H1 (cell line): ENCODE data around the gene DNAJC5G. TPM values are rescaled to one million over a fixed set of nuclear protein-coding genes. Genes with fewer than 3 reads are reported as not detected.

ENCODE experiments used
- CTCF ChIA-PET: fragments of 300-600 bp; sonication (Branson Sonifier 250); formaldehyde crosslinking; loops from one replicate; lab custom pipeline; 2021; ENCODE audit not compliant: partially characterized antibody; lab: Charles Lee
- POLR2A ChIA-PET: fragments of 300-600 bp; sonication (Branson Sonifier 250); formaldehyde crosslinking; loops from one replicate; lab custom pipeline; 2021; ENCODE audit warnings: inconsistent platforms; ENCODE audit not compliant: partially characterized antibody; lab: Charles Lee
- DNase-seq, 2 experiments: peaks; one replicate each; pipeline versions ENCODE4 v3.0.0 to v3.0.0-alpha.2; 2010 to 2022; ENCODE audit warnings: low spot score in 2 of 2, low read depth in 1 of 2, mixed read lengths in 1 of 2
- FAIRE-seq: peaks from 2 replicates; lab custom pipeline; 2011; peaks lifted over from hg19 to GRCh38; lab: Jason Lieb, UNC
- H2AFZ ChIP-seq: 2 replicates; pipeline ENCODE4 v1.8.1; 2012; ENCODE audit warnings: low read length, inconsistent platforms
- H2AK5ac ChIP-seq: 2 replicates; pipeline ENCODE4 v1.6.1; 2013; ENCODE audit warnings: low read depth, low read length
- H2BK120ac ChIP-seq: replicated peaks from 2 replicates; pipeline ENCODE3; 2013; ENCODE audit warnings: low read depth, low read length, inconsistent platforms
- H2BK12ac ChIP-seq: 2 replicates; pipeline ENCODE4 v1.6.1; 2013; ENCODE audit warnings: low read depth, low read length
- H2BK15ac ChIP-seq: 2 replicates; pipeline ENCODE4 v1.6.1; 2013; ENCODE audit warnings: low read length
- H2BK20ac ChIP-seq: 2 replicates; pipeline ENCODE4 v1.6.1; 2013; ENCODE audit warnings: low read length
- H2BK5ac ChIP-seq: 2 replicates; pipeline ENCODE4 v1.6.1; 2013; ENCODE audit warnings: low read depth, low read length
- H3K14ac ChIP-seq: 2 replicates; pipeline ENCODE4 v1.6.1; 2013; ENCODE audit warnings: inconsistent platforms; ENCODE audit not compliant: insufficient read length
- H3K18ac ChIP-seq: 2 replicates; pipeline ENCODE4 v1.6.1; 2013; ENCODE audit warnings: low read length; ENCODE audit errors: extremely low read depth
- H3K23ac ChIP-seq: 2 replicates; pipeline ENCODE4 v1.6.1; 2013; ENCODE audit warnings: inconsistent platforms; ENCODE audit not compliant: insufficient read length
- H3K23me2 ChIP-seq: 2 replicates; pipeline ENCODE4 v1.6.1; 2013; ENCODE audit warnings: low read depth, low read length
- H3K27ac ChIP-seq: 2 replicates; pipeline ENCODE4 v1.6.1; 2011; ENCODE audit warnings: low read depth, low read length, inconsistent platforms
- H3K27me3 ChIP-seq, 4 experiments: replicated peaks in 1 of 4; 1 replicate in 1 of 4; 2 replicates in 3 of 4; pipeline versions ENCODE4 v1.6.1 to v1.8.1; 2011 to 2013; ENCODE audit warnings: low read length in 3 of 4, mild to moderate bottlenecking in 3 of 4, inconsistent platforms in 2 of 4, mixed read lengths in 2 of 4, moderate library complexity in 1 of 4; ENCODE audit not compliant: control insufficient read depth in 3 of 4, insufficient read depth in 3 of 4; ENCODE audit errors: extremely low read depth in 1 of 4
- H3K36me3 ChIP-seq, 4 experiments: 2 replicates each; pipeline versions ENCODE4 v1.6.1 to v1.8.1; 2011 to 2013; ENCODE audit warnings: mild to moderate bottlenecking in 4 of 4, low read length in 3 of 4, moderate library complexity in 2 of 4, control low read depth in 1 of 4, inconsistent platforms in 1 of 4; ENCODE audit not compliant: insufficient read depth in 4 of 4, control insufficient read depth in 2 of 4
- H3K4ac ChIP-seq: replicated peaks from 2 replicates; pipeline ENCODE3; 2013; ENCODE audit warnings: low read length, low read depth, mixed read lengths, inconsistent platforms; ENCODE audit not compliant: insufficient read length
- H3K4me1 ChIP-seq, 4 experiments: replicated peaks in 1 of 4; 1 replicate in 1 of 4; 2 replicates in 3 of 4; pipeline versions ENCODE4 v1.6.1 to v1.8.1; 2011 to 2013; ENCODE audit warnings: low read length in 3 of 4, inconsistent platforms in 2 of 4, mixed read lengths in 1 of 4; ENCODE audit not compliant: insufficient read depth in 4 of 4, control insufficient read depth in 3 of 4
- H3K4me2 ChIP-seq, 2 experiments: 2 replicates each; pipeline versions ENCODE4 v1.6.1 to v1.8.1; 2011 to 2013; ENCODE audit warnings: low read depth in 2 of 2, low read length in 2 of 2, control low read depth in 1 of 2, inconsistent platforms in 1 of 2, mild to moderate bottlenecking in 1 of 2; ENCODE audit not compliant: insufficient read depth in 1 of 2
- H3K4me3 ChIP-seq, 4 experiments: fragments of 200-600, 300-600 bp in 1 of 4; sonication (generic), shearing (Covaris generic), sonication (Bioruptor Twin) in 1 of 4; 2 replicates each; pipeline versions ENCODE4 v1.5.1 to v1.8.1; 2011 to 2016; ENCODE audit warnings: low read length in 4 of 4, low read depth in 3 of 4, control low read depth in 2 of 4, inconsistent platforms in 2 of 4, mild to moderate bottlenecking in 2 of 4, mixed read lengths in 1 of 4, moderate library complexity in 1 of 4; ENCODE audit not compliant: insufficient read depth in 2 of 4; ENCODE audit errors: extremely low read depth in 1 of 4
- H3K56ac ChIP-seq: replicated peaks from 2 replicates; pipeline ENCODE3; 2013; ENCODE audit warnings: low read depth, mild to moderate bottlenecking, mixed read lengths, low read length, inconsistent platforms; ENCODE audit not compliant: insufficient read length
- H3K79me1 ChIP-seq: 2 replicates; pipeline ENCODE4 v1.6.1; 2013; ENCODE audit warnings: low read depth, low read length, control low read depth
- H3K79me2 ChIP-seq, 2 experiments: 2 replicates each; pipeline versions ENCODE4 v1.6.1 to v1.8.1; 2012 to 2013; ENCODE audit warnings: low read length in 2 of 2, mild to moderate bottlenecking in 2 of 2, inconsistent platforms in 1 of 2; ENCODE audit not compliant: insufficient read depth in 2 of 2, control insufficient read depth in 1 of 2
- H3K9ac ChIP-seq, 4 experiments: replicated peaks in 1 of 4; 1 replicate in 1 of 4; 2 replicates in 3 of 4; pipeline versions ENCODE4 v1.6.1 to v1.8.1; 2011 to 2013; ENCODE audit warnings: low read depth in 3 of 4, low read length in 3 of 4, control low read depth in 2 of 4, mild to moderate bottlenecking in 2 of 4, moderate library complexity in 2 of 4, inconsistent platforms in 1 of 4; ENCODE audit errors: extremely low read depth in 1 of 4
- H3K9me3 ChIP-seq, 2 experiments: 2 replicates each; pipeline versions ENCODE4 v1.6.1 to v1.8.1; 2012 to 2013; ENCODE audit warnings: mild to moderate bottlenecking in 2 of 2, moderate library complexity in 2 of 2, control low read depth in 1 of 2, inconsistent platforms in 1 of 2, low read depth in 1 of 2, low read length in 1 of 2, mixed read lengths in 1 of 2; ENCODE audit not compliant: insufficient read depth in 2 of 2
- H4K20me1 ChIP-seq, 2 experiments: replicated peaks in 1 of 2; 2 replicates each; pipeline versions ENCODE3 to v1.8.1; 2011 to 2013; ENCODE audit warnings: inconsistent platforms in 2 of 2, low read length in 2 of 2, mild to moderate bottlenecking in 1 of 2; ENCODE audit not compliant: insufficient read depth in 2 of 2, control insufficient read depth in 1 of 2
- H4K5ac ChIP-seq: 2 replicates; pipeline ENCODE4 v1.6.1; 2013; ENCODE audit warnings: low read length, low read depth, mixed read lengths, inconsistent platforms; ENCODE audit not compliant: insufficient read length
- H4K8ac ChIP-seq: 2 replicates; pipeline ENCODE4 v1.8.0; 2013; ENCODE audit warnings: mild to moderate bottlenecking, moderate library complexity, low read length, inconsistent platforms; ENCODE audit not compliant: insufficient read depth; ENCODE audit errors: extremely low read depth
- H4K91ac ChIP-seq: replicated peaks from 2 replicates; pipeline ENCODE3; 2013; ENCODE audit warnings: low read length, mixed read lengths, inconsistent platforms; ENCODE audit not compliant: insufficient read length
- ASH2L ChIP-seq: fragments of 200-600, 300-600 bp; sonication (generic); IDR thresholded peaks from one replicate; pipeline ENCODE4 v1.7.1; 2017; ENCODE audit warnings: low read length
- CEBPB ChIP-seq: IDR thresholded peaks from 2 replicates; pipeline ENCODE4 v1.6.1; 2012; ENCODE audit warnings: low read depth, low read length
- CHD1 ChIP-seq: IDR thresholded peaks from 2 replicates; pipeline ENCODE4 v1.6.1; 2012; ENCODE audit warnings: low read depth, low read length, improper control_type of control experiment
- HDAC2 ChIP-seq, 2 experiments: fragments of 300-600 bp in 1 of 2; sonication (generic) in 1 of 2; IDR thresholded peaks; 2 replicates each; pipeline ENCODE4 v1.6.1; 2011 to 2012; ENCODE audit warnings: low read depth in 2 of 2, low read length in 2 of 2, mild to moderate bottlenecking in 2 of 2, moderate library complexity in 2 of 2, borderline replicate concordance in 1 of 2, inconsistent platforms in 1 of 2
- RXRA ChIP-seq: IDR thresholded peaks from 2 replicates; pipeline ENCODE4 v1.6.1; 2011; ENCODE audit warnings: low read depth, mild to moderate bottlenecking, low read length, moderate library complexity; ENCODE audit not compliant: insufficient read depth
- SP2 ChIP-seq: IDR thresholded peaks from 2 replicates; pipeline ENCODE4 v1.6.1; 2012; ENCODE audit warnings: mild to moderate bottlenecking, low read length, inconsistent platforms
- WGBS, 2 experiments: shearing (Covaris generic) in 1 of 2; methylation state at CpG; one replicate each; pipeline versions ENCODE4 v1.1.6 to v1.1.7; 2013 to 2015; ENCODE audit warnings: low lambda C conversion rate in 2 of 2, mixed read lengths in 2 of 2, inconsistent platforms in 1 of 2, low coverage in 1 of 2, missing lambda C conversion rate in 1 of 2; ENCODE audit not compliant: insufficient replicate concordance in 2 of 2, insufficient coverage in 1 of 2, insufficient read length in 1 of 2; ENCODE audit errors: extremely low coverage in 1 of 2, missing lambda C conversion rate in 1 of 2; 5-methylcytosine and 5-hydroxymethylcytosine counted together
- polyA plus RNA-seq, 7 experiments: library from polyadenylated mRNA; depleted of rRNA in 3 of 7; stranded (reverse) in 5 of 7; unstranded in 2 of 7; fragments of >200 nt in 5 of 7; fragments of 200-250 nt in 2 of 7; gene quantifications; 1 replicate in 5 of 7; 2 replicates in 1 of 7; 4 replicates in 1 of 7; pipeline versions ENCODE4 v1.2.1 to v1.2.3, GENCODE V29; 2011 to 2013; ENCODE audit warnings: missing spikeins in 2 of 7, mixed read lengths in 2 of 7
- total RNA-seq: library from RNA; stranded (reverse); fragmentation: NEBNext Ultra II Directional; extraction: Animal tissue kit (Norgen Biotek cat#: 25700); gene quantifications from 2 replicates; pipeline ENCODE4 v1.2.1, GENCODE V29; 2021
- TF ChIP-seq, protein P1 (sequence below), 3 experiments: IDR thresholded peaks; 1 replicate in 2 of 3; 2 replicates in 1 of 3; pipeline versions ENCODE4 v1.5.1 to v1.6.1; 2011; ENCODE audit warnings: low read length in 3 of 3, mild to moderate bottlenecking in 3 of 3, inconsistent platforms in 2 of 3, low read depth in 1 of 3, moderate library complexity in 1 of 3; ENCODE audit not compliant: insufficient read depth in 1 of 3; ENCODE audit errors: control extremely low read depth in 1 of 3
- TF ChIP-seq, protein P2 (sequence below): IDR thresholded peaks from 2 replicates; pipeline ENCODE4 v1.6.1; 2011; ENCODE audit warnings: low read depth, mild to moderate bottlenecking, low read length; ENCODE audit not compliant: insufficient read depth

The DNAJC5G gene
- total and polyA plus RNA-seq, 2 of the 8 experiments (the other 6 are each of a cell fraction or from before 2014, with no cell fraction given): 0.83 to 1.4 TPM

DNA sequence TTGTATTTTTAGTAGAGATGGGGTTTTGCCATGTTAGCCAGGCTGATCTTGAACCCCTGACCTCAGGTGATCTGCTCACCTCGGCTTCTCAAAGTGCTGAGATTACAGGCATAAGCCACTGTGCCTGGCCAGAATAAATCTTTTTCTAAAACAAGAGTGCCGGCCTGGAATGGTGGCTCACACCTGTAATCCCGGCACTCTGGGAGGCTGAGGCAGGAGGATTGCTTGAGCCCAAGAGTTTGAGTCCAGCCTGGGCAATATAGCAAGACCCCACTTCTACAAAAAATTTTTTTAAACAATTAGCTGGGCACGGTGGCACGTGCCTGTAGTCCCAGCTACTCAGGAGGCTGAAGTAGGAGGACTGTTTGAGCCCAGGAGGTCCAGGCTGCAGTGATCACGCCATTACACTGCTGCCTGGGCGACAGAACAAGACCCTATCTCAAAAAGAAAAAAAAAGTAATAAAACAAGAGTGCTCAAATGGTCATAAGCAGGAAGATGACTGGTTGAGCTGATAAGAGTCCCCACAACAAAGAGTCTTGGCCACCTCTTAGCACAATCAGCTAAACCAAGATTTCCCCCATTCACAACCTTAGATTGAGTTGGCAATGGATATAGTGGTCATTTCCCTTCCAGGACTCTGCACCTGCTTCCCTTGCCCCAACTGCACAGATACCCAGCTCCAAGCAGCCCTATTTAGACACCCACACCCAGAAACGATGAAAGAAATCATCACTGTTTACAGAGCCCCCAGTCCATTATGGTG lies 38.8 kb downstream of the DNAJC5G start:
- Histone ChIP-seq H2BK12ac (no peak overlapping the region), H2BK20ac (no peak overlapping the region), H4K91ac (no peak overlapping the region), H3K4me3 (no peak overlapping the region), H3K9me3 (no peaks in the 10 kb centered on the region), H2AK5ac (no peak overlapping the region), H3K27me3 (no peaks in the 10 kb centered on the region; a peak in 3 of 7 replicates), H3K4me1 (peaks cover 0 to 2% (median 0%) of the 10 kb centered on the region in 4 experiments; a peak in 1 of 7 replicates), H3K9ac (no peak overlapping the region), H3K79me2 (no peaks in the 10 kb centered on the region), H4K8ac (no peak overlapping the region), H3K27ac (no peak overlapping the region), H3K79me1 (peaks cover 2% of the 10 kb centered on the region; the same call in 1 of the 2 replicates), H3K14ac (no peak overlapping the region), H3K23ac (no peak overlapping the region), H3K36me3 (peaks cover 0 to 4% (median 0%) of the 10 kb centered on the region in 4 experiments; a peak in 1 of 8 replicates), H3K4me2 (no peak overlapping the region), H3K4ac (no peak overlapping the region), H4K20me1 (no peaks in the 10 kb centered on the region), H2BK15ac (no peak overlapping the region), H2AFZ (no peak overlapping the region), H2BK120ac (no peak overlapping the region), H4K5ac (no peak overlapping the region), H3K56ac (no peak overlapping the region), H3K18ac (no peak overlapping the region), H3K23me2 (0 out of 2 replicates have a peak, but pooled peaks cover 2% of the 10 kb centered on the region), H2BK5ac (peak overlapping the region; percentile 23; the same call in 1 of the 2 replicates)
- POLR2A ChIA-PET: interaction anchor here (0.6 to 2.4 kb wide), 8 partner anchors 8 to 66 kb away, joined by 3 to 13 read pairs (median 4); partner anchors contain the start of genes GTF3C2 and MPV17
- CTCF ChIA-PET: interaction anchor here (0.6 to 5.9 kb wide), 6 partner anchors 11 to 842 kb away, joined by 3 to 48 read pairs (median 3); no protein-coding TSS in a partner anchor
- DNase-seq (no peak), FAIRE-seq (no peak)
- WGBS, 2 experiments: 89% methylated on average over 8 of the region's 8 CpGs; no CpG with 5 or more reads in 1 of the 2 experiments
- no peak for TF ChIP-seq CEBPB
- TF ChIP-seq, protein P1, sequence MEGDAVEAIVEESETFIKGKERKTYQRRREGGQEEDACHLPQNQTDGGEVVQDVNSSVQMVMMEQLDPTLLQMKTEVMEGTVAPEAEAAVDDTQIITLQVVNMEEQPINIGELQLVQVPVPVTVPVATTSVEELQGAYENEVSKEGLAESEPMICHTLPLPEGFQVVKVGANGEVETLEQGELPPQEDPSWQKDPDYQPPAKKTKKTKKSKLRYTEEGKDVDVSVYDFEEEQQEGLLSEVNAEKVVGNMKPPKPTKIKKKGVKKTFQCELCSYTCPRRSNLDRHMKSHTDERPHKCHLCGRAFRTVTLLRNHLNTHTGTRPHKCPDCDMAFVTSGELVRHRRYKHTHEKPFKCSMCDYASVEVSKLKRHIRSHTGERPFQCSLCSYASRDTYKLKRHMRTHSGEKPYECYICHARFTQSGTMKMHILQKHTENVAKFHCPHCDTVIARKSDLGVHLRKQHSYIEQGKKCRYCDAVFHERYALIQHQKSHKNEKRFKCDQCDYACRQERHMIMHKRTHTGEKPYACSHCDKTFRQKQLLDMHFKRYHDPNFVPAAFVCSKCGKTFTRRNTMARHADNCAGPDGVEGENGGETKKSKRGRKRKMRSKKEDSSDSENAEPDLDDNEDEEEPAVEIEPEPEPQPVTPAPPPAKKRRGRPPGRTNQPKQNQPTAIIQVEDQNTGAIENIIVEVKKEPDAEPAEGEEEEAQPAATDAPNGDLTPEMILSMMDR (IDR thresholded peaks at IDR 0.05; ENCODE audit: control extremely low read depth in 1 of 3, insufficient read depth in 1 of 3, low read depth in 1 of 3, low read length in 3 of 3): no peak
- no peak for TF ChIP-seq SP2
- TF ChIP-seq ASH2L: no peak
- TF ChIP-seq, protein P2, sequence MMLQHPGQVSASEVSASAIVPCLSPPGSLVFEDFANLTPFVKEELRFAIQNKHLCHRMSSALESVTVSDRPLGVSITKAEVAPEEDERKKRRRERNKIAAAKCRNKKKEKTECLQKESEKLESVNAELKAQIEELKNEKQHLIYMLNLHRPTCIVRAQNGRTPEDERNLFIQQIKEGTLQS: no peak
- no peak for TF ChIP-seq HDAC2 (IDR thresholded peaks at IDR 0.05; ENCODE audit: borderline replicate concordance in 1 of 2, low read depth in 2 of 2, low read length in 2 of 2)
- TF ChIP-seq CHD1: no peak
- no peak for TF ChIP-seq RXRA
